Naive B cell (primary cell): ENCODE results near the gene MLLT6. TPM values are rescaled to one million over a fixed set of nuclear protein-coding genes. Genes with fewer than 3 reads are reported as not detected.
"Not testable (repeated sequence)": the region's sequence is repeated elsewhere in the genome, so short reads cannot be mapped to it uniquely, and the experiment has no call there.

Source experiments
- ATAC-seq, 2 donors: fragments of 150-1000 bp; cut with Tn5 transposase; 2 replicates each; pipeline ENCODE4 v1.10.0; 2021; ENCODE audit warnings: low read depth in 2 of 2, mild to moderate bottlenecking in 2 of 2, moderate library complexity in 2 of 2
- DNase-seq: peaks from one replicate; pipeline ENCODE4 v3.0.0; 2022
- H3K27ac Mint-ChIP-seq, 6 donors: one replicate each; pipeline ENCODE4 v1.8.0; 2020 to 2022; ENCODE audit warnings: mild to moderate bottlenecking in 6 of 6, mixed read lengths in 6 of 6, moderate library complexity in 5 of 6, inconsistent platforms in 2 of 6
- H3K27me3 Mint-ChIP-seq, 3 donors: one replicate each; pipeline ENCODE4 v1.8.0; 2021 to 2022; ENCODE audit warnings: mixed read lengths in 3 of 3, mild to moderate bottlenecking in 1 of 3
- H3K36me3 Mint-ChIP-seq, 2 donors: one replicate each; pipeline ENCODE4 v1.8.0; 2020 to 2022; ENCODE audit warnings: mixed read lengths in 2 of 2, inconsistent platforms in 1 of 2, mild to moderate bottlenecking in 1 of 2
- H3K4me1 Mint-ChIP-seq, 3 donors: one replicate each; pipeline ENCODE4 v1.8.0; 2020 to 2022; ENCODE audit warnings: mixed read lengths in 3 of 3, inconsistent platforms in 1 of 3, mild to moderate bottlenecking in 1 of 3, moderate library complexity in 1 of 3
- H3K4me3 Mint-ChIP-seq, 8 donors: one replicate each; pipeline ENCODE4 v1.8.0; 2020 to 2022; ENCODE audit warnings: mild to moderate bottlenecking in 8 of 8, mixed read lengths in 8 of 8, moderate library complexity in 8 of 8, inconsistent platforms in 2 of 8
- H3K9me3 Mint-ChIP-seq, 7 donors: one replicate each; pipeline ENCODE4 v1.8.0; 2020 to 2022; ENCODE audit warnings: mixed read lengths in 7 of 7, mild to moderate bottlenecking in 5 of 7, inconsistent platforms in 2 of 7, moderate library complexity in 1 of 7
- polyA plus RNA-seq, 6 donors: library from polyadenylated mRNA; unstranded; fragments of 300-500 nt; fragmentation: Illumina TruSeq; gene quantifications; one replicate each; pipeline ENCODE4 v1.2.3, GENCODE V29; 2021; ENCODE audit warnings: low read depth in 6 of 6

MLLT6 gene
- polyA plus RNA-seq, 6 donors from 2014 or later, result 1.7 to 9.0 (median 4.7) TPM

- Mint-ChIP-seq H3K4me3 (no peak overlapping the region), H3K27me3 (no peaks in the 10 kb centered on the region), H3K4me1 (peaks cover 25 to 46% (median 30%) of the 10 kb centered on the region in 3 donors), H3K27ac (peak overlapping the region in 3 of 6 donors; percentile 13 to 49 (median 24)), H3K36me3 (peaks cover 0 to 39% of the 10 kb centered on the region in 2 donors), H3K9me3 (no peaks in the 10 kb centered on the region)
- DNase-seq, result no peak
- ATAC-seq, result no peak
Observed at GRCh38 chr17:38717139-38717745, 12.2 kb downstream of the MLLT6 start.

GRCh38 chr17:38719289-38719942 is 14.3 kb downstream of the MLLT6 start:
- peaks cover 0 to 39% of the 10 kb centered on the region in 2 donors for H3K36me3 Mint-ChIP-seq
- no peak for ATAC-seq
- no peak overlapping the region for H3K4me3 Mint-ChIP-seq
- DNase-seq, result no peak
- H3K4me1 Mint-ChIP-seq, result peaks cover 23 to 48% (median 25%) of the 10 kb centered on the region in 3 donors
- no peak overlapping the region for H3K27ac Mint-ChIP-seq
- H3K9me3 Mint-ChIP-seq, result no peaks in the 10 kb centered on the region
- no peaks in the 10 kb centered on the region for H3K27me3 Mint-ChIP-seq

GRCh38 chr17:38719943-38720641 is 15.0 kb downstream of the MLLT6 start:
- Mint-ChIP-seq H3K36me3 (peaks cover 0 to 39% of the 10 kb centered on the region in 2 donors), H3K4me3 (no peak overlapping the region), H3K27ac (no peak overlapping the region), H3K27me3 (no peaks in the 10 kb centered on the region), H3K4me1 (peaks cover 20 to 43% (median 21%) of the 10 kb centered on the region in 3 donors), H3K9me3 (no peaks in the 10 kb centered on the region)
- ATAC-seq (no peak), DNase-seq (no peak)

GRCh38 chr17:38720941-38721340 is 15.9 kb downstream of the MLLT6 start:
- Mint-ChIP-seq H3K4me3 (no peak overlapping the region), H3K27ac (peak overlapping the region in 1 of 6 donors; percentile 68), H3K27me3 (no peaks in the 10 kb centered on the region), H3K36me3 (peaks cover 0 to 33% of the 10 kb centered on the region in 2 donors), H3K4me1 (peaks cover 14 to 40% (median 16%) of the 10 kb centered on the region in 3 donors), H3K9me3 (no peaks in the 10 kb centered on the region)
- DNase-seq (no peak), ATAC-seq (no peak)

DNA sequence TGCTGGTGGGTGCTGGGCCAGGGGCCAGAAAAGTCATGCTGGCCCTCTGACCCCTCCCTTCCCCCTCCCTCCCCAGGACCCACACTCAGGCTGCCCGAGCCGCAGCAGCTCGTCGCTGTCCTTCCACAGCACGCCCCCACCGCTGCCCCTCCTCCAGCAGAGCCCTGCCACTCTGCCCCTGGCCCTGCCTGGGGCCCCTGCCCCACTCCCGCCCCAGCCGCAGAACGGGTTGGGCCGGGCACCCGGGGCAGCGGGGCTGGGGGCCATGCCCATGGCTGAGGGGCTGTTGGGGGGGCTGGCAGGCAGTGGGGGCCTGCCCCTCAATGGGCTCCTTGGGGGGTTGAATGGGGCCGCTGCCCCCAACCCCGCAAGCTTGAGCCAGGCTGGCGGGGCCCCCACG is 16.7 kb downstream of the MLLT6 start:
- no peak overlapping the region for H3K27ac Mint-ChIP-seq
- no peaks in the 10 kb centered on the region for H3K27me3 Mint-ChIP-seq
- H3K9me3 Mint-ChIP-seq, result no peaks in the 10 kb centered on the region
- ATAC-seq (no peak), DNase-seq (no peak)
- H3K4me1 Mint-ChIP-seq, result peaks cover 14 to 42% (median 22%) of the 10 kb centered on the region in 3 donors
- peaks cover 0 to 26% of the 10 kb centered on the region in 2 donors for H3K36me3 Mint-ChIP-seq
- no peak overlapping the region for H3K4me3 Mint-ChIP-seq

GRCh38 chr17:38724337-38724988 is 19.4 kb downstream of the MLLT6 start:
- Mint-ChIP-seq H3K36me3 (peaks cover 0 to 7% of the 10 kb centered on the region in 2 donors), H3K4me3 (no peak overlapping the region), H3K27me3 (no peaks in the 10 kb centered on the region), H3K9me3 (peaks cover 0 to 4% (median 0%) of the 10 kb centered on the region in 7 donors), H3K4me1 (peaks cover 29 to 48% (median 45%) of the 10 kb centered on the region in 3 donors), H3K27ac (peak overlapping the region in 1 of 6 donors; percentile 62)
- DNase-seq (no peak), ATAC-seq (no peak)

GRCh38 chr17:38725066-38725465 is 20.0 kb downstream of the MLLT6 start:
- no peak overlapping the region for H3K4me3 Mint-ChIP-seq
- DNase-seq (no peak), ATAC-seq (no peak)
- H3K4me1 Mint-ChIP-seq, result peaks cover 30 to 50% (median 47%) of the 10 kb centered on the region in 3 donors
- H3K27ac Mint-ChIP-seq, result peak overlapping the region in 1 of 6 donors; percentile 62
- peaks cover 0 to 7% of the 10 kb centered on the region in 2 donors for H3K36me3 Mint-ChIP-seq
- peaks cover 0 to 4% (median 0%) of the 10 kb centered on the region in 7 donors for H3K9me3 Mint-ChIP-seq
- H3K27me3 Mint-ChIP-seq, result no peaks in the 10 kb centered on the region

DNA sequence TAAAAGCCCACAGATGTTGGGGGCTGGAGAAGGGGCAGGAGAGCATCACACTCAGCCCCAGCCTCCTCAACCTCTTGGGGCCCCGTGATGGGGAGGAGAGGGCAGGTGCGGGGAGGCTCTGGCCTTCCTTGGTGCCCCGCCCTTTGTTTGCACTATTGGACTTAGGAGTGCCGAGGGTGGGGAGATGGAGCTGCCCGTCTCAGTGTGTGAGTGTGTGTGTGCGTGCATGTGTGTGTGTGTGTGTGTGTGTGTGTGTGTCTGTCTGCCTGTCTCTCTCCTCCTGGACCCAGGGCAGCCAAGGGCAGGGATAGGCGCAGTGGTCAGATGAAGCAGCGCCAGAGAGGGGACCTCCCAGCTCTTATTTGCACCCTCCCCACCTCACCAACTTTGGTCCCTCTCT is 21.1 kb downstream of the MLLT6 start:
- Mint-ChIP-seq H3K27ac (peak overlapping the region in 3 of 6 donors; percentile 35 to 78 (median 69)), H3K4me1 (peaks cover 34 to 53% (median 46%) of the 10 kb centered on the region in 3 donors)

DNA sequence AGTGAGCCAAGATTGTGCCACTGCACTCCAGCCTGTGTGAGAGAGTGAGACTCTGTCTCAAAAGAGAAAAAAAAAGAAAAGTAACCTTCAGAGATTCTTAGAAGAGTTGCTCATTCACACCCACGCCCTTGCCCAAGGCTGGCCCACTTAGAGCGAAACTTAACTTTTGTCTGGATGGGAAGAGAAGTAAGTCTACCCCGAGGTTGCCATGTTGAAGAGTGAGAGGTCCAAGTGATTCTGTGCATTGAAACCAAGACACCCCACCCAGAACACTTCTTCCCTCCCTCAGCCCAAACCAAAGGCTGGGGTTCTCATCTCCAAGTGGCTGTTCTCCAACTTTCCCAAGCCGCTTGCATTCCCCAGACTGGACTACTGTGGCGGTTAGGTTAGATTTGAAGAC is 22.7 kb downstream of the MLLT6 start:
- peak overlapping the region; percentile 63 to 96 (median 86) for H3K4me3 Mint-ChIP-seq
- no peaks in the 10 kb centered on the region for H3K36me3 Mint-ChIP-seq
- peaks cover 0 to 4% (median 0%) of the 10 kb centered on the region in 7 donors for H3K9me3 Mint-ChIP-seq
- peak overlapping the region; percentile 61 to 96 (median 92) for H3K27ac Mint-ChIP-seq
- ATAC-seq (no peak), DNase-seq (no peak)
- H3K4me1 Mint-ChIP-seq, result peaks cover 39 to 62% (median 54%) of the 10 kb centered on the region in 3 donors
- no peaks in the 10 kb centered on the region for H3K27me3 Mint-ChIP-seq

More for the DNA sequence above, 21.1 kb downstream of the MLLT6 start:
- not testable (repeated sequence) for ATAC-seq, H3K36me3 Mint-ChIP-seq, DNase-seq, H3K27me3 Mint-ChIP-seq, H3K9me3 Mint-ChIP-seq
- H3K4me3 Mint-ChIP-seq, result peak overlapping the region in 1 of 8 donors; percentile 42

DNA sequence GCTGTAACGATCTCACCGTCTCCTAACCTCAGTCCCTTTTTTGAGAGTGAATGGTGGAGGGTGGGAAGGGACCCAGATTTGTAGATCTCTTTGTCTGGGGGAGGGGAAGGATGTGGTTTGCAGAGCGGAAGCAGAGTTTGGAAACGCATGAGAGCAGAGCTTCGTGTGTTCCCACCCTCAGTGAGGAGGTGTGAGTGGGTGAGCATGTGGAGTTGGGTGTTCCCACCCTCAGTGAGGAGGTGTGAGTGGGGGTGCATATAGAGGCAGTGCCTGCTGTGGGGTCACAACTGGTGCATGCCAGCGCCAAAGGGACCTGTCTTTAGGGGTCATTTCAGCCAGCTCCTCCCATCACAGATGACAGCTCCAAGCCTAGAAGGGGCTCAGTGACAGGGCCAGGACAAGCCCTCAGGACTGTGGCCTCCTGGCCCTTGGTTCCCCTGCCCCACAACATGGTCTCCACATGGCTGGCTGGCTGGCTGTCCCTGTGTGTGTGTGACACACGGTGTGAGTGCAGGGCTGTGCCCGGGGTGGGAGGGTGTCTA is 23.3 kb downstream of the MLLT6 start:
- Mint-ChIP-seq H3K27ac (peak overlapping the region; percentile 36 to 96 (median 92)), H3K4me1 (peaks cover 39 to 67% (median 57%) of the 10 kb centered on the region in 3 donors), H3K4me3 (peak overlapping the region; percentile 63 to 96 (median 86)), H3K27me3 (no peaks in the 10 kb centered on the region), H3K36me3 (no peaks in the 10 kb centered on the region), H3K9me3 (peaks cover 0 to 4% (median 0%) of the 10 kb centered on the region in 7 donors)
- DNase-seq (peak; percentile 75), ATAC-seq (peak; percentile 59 to 62)

DNA sequence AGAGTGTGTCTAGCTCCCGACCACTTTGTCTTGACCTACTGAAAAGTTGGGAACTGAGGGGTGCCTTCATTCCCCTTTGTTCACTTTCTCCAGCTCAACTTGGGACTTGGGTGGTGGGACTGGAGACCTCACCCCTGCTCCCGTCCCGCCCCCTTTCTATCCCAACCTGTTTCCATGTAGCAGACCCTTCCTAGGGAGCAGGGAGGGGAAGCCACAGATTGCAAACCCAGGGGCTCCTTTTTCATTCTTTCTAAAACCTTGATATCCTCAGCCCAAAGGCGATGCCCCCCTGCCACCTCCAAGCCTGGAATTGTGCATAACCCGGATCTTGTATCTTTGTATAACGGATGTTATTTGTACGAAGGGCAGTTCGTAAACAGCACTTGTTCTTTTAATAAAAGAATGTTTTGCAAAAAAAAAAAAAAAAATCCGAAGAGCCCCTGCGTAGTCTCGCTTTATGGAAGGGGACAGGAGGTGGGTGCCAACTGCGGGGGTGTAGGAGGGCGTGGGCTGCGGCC is 24.4 kb downstream of the MLLT6 start:
- Mint-ChIP-seq H3K4me1 (peaks cover 39 to 69% (median 67%) of the 10 kb centered on the region in 3 donors), H3K9me3 (peaks cover 0 to 4% (median 0%) of the 10 kb centered on the region in 7 donors), H3K27me3 (no peaks in the 10 kb centered on the region), H3K27ac (peak overlapping the region in 3 of 6 donors; percentile 14 to 82 (median 59)), H3K36me3 (no peaks in the 10 kb centered on the region), H3K4me3 (peak overlapping the region; percentile 63 to 96 (median 86))
- DNase-seq (no peak), ATAC-seq (no peak)

- Mint-ChIP-seq H3K27me3 (no peaks in the 10 kb centered on the region), H3K36me3 (no peaks in the 10 kb centered on the region), H3K4me1 (peaks cover 39 to 73% (median 72%) of the 10 kb centered on the region in 3 donors), H3K4me3 (peak within 1 kb of the TSS; percentile 89 to 98 (median 94)), H3K27ac (peak within 1 kb of the TSS; percentile 87 to 97 (median 96)), H3K9me3 (peaks cover 0 to 4% (median 0%) of the 10 kb centered on the region in 7 donors)
- peak; percentile 86 for ATAC-seq
- DNase-seq, result peak; percentile 88
Observed at GRCh38 chr17:38729886-38730525, 24.9 kb downstream of the MLLT6 start, which contains the start of gene CISD3. CISD3 (plus strand) TSS chr17:38730341; CDS start chr17:38730359, 18 bp downstream.
